GM19035 (cell line): ENCODE results near the gene DNAJC10.
"Not testable (repeated sequence)": the region's sequence is repeated elsewhere in the genome, so short reads cannot be mapped to it uniquely, and the experiment has no call there.

Source experiments
- ATAC-seq: cut with Tn5 transposase; IDR thresholded peaks from one replicate; pipeline ENCODE4 v1.9.1; 2021; ENCODE audit not compliant: unreplicated experiment

Gene DNAJC10, protein sequence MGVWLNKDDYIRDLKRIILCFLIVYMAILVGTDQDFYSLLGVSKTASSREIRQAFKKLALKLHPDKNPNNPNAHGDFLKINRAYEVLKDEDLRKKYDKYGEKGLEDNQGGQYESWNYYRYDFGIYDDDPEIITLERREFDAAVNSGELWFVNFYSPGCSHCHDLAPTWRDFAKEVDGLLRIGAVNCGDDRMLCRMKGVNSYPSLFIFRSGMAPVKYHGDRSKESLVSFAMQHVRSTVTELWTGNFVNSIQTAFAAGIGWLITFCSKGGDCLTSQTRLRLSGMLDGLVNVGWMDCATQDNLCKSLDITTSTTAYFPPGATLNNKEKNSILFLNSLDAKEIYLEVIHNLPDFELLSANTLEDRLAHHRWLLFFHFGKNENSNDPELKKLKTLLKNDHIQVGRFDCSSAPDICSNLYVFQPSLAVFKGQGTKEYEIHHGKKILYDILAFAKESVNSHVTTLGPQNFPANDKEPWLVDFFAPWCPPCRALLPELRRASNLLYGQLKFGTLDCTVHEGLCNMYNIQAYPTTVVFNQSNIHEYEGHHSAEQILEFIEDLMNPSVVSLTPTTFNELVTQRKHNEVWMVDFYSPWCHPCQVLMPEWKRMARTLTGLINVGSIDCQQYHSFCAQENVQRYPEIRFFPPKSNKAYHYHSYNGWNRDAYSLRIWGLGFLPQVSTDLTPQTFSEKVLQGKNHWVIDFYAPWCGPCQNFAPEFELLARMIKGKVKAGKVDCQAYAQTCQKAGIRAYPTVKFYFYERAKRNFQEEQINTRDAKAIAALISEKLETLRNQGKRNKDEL

DNA sequence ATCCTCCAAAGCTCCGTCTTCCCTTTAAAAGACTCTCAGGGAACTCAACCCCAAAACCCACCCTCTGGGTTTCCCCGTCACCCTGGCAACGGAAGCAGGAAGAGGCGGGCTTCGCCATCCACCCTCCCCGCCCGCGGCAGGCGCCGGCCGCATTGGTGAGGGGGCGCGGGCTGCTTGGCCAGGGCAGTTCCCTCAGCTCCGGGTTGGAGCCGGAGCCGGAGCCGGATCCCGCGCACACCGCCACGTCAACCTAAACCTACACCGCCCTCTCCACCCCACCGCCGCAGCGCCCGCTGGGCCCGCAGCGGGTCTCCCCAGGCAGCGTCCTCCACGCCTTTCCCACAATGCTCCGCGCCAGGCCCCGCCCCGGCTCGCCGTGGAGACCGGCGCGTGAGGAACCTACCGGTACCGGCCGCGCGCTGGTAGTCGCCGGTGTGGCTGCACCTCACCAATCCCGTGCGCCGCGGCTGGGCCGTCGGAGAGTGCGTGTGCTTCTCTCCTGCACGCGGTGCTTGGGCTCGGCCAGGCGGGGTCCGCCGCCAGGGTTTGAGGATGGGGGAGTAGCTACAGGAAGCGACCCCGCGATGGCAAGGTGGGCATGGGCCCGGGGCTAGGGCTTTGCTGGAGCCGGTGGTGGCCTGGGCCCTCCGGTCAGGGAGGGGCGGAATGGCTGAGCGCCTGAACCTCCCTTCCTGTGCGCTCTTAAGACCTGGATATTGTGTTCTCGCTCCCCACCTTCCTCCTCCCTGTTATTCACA is at the start of gene DNAJC10:
TSS of gene DNAJC10 (plus strand) at position 366 of the 758 bp plus-strand sequence. CDS start 1,830 bp downstream, outside the sequence.
- peak; percentile 88 for ATAC-seq

DNA sequence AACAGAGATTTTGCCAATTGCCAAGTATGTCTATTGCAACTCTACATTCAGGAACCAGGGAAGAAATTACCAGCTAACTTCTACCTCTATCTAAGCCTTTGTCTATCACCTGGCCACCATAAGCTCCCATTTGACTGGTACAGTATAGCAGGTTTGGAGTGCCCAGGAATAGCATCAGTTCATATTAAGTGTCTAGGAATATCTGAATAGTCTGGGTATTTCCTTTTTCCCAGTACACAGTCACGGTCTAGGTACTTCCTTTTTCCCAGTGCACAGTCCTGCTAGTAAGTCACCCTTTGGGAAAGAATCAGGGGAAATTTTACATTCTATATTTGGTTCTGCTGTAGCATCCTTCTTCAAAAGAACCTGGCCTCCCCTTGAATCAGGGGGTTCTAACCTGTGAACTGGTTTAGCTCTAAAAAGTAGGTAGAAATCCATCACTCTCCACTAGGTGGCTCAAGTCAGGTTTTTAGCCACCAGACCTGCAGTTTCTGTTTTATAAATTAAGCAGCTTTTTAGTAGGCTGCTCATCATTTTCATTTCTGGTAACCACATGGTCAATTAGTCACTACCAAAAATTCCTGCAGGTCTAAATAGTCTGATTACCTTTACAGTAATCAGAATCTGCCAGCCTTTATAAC is 49.3 kb upstream of the DNAJC10 start:
- peak; percentile 92 for ATAC-seq

DNA sequence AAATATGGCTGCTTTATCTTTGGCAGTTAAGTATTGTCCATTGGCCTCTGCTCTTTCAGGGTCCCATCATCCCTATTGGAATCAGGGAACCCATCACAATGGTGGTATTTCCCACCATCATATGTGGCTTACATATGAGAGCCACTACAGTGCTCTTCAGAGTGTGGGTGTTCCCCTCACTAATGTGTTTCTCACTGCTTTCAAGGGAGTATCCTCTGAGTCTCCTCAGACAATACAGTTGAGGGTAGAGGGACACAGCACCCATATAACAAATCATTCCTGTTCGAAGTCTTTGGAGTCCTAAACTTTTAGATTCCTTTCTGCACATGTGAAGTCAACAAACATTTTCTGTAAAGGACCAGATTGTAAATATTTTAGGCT is 48.8 kb upstream of the DNAJC10 start:
- ATAC-seq: peak; percentile 31

DNA sequence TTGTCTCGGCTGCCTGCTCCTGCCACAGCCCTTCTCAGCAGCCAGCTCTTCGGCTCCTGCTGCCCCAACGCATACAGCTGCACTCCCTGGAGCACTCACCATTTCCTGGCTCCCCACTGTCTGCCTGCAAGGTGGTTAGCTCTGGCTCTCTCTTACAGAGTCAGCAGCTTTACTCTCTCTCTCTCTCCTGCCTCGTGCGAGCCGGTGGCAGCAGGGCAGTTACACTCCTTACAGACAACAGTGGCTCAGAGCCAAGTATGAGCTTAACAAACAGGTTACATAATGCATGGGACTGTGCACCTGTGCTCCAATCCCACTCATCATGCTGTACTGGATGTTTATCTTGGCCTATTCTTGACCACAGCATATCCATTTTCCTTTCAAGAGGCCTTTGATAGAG is 47.4 kb upstream of the DNAJC10 start:
- no peak for ATAC-seq

DNA sequence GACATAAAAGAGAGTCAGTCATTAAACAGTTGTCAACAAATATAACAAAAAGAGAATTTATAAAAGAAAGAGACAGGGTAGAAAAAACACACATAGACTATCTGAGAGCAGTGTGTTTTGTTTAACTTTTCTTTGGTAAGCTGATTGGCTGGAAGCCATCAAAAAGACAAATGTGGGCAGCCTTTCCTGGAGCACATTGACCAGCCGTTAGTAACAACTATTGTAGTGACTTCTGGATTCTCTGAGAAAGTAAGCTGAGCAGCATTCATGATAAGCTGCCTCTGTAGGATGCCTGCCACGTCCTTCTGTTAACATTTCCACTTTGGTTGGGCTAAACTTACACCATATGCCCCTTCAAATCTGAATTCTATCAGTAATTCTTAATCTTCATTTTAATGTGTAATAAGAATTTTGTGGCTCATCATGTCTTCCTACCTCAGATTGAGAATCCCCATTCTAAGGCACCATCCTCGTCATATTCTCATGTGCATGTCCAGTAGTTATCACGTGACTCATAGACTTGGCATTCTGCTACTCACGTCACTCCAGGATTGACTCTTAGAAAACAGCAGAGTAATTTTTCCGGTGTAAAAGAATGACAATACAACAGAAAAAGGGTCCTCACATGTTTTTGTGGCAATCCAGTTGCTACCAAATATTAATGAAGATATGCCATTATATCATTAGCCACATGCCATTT is 43.4 kb upstream of the DNAJC10 start:
- no peak for ATAC-seq

DNA sequence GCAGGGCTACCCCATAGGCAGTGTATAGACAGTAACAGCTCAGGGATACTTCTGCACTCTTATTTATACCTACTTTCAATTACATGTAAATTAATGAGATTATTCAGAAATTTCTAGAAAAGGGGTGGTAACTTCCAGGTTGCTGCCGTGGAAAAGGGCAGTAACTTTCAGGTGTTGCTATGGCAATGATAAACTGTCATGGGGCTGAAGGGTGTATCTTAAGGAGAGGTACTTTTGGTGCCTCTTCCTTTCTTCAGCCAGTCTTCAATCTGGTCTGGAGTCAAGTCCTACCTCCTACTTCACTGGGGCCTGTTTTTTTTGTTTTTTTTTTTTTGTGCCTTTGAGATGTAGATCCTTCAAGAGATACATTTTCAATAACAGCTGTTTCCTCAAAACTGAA is 35.2 kb upstream of the DNAJC10 start:
- ATAC-seq: no peak

DNA sequence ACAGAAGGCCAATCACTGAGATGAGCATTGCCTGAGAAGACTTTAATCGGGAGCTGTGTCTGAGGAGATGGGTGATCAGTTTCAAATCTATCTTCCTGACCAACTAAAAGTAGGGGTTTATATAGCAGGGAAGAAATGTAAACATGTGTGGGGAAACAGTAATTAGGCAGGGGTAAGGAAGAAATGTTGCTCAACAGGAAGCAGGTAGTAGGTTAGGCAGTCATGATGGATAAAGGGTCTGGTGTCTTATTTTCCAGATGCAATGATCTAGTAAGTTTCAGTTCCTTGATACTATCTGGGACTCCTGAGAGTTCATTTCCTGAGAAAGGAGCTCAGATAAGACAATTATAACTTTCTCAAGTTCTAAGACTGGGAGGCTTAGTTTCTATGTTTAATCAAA is 33.8 kb upstream of the DNAJC10 start:
- ATAC-seq: no peak

DNA sequence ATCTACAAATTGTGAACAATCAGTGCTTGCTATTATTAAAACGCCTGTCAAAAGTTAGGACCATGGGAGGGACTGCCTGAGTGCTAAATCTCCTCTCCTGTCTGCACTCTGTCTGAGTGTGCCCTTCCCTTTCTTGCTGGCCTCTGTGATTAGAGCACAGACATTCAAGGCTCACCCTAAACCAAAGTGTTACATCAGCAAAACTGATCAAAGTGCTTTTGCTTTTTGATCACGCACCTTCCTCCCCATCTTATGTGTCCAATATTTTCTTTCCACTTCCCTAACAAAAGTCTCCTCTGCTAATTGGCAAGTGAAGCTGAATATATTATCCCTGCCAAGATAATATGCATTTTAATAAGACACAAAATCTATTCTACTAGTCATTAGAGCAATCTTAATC is 30.5 kb upstream of the DNAJC10 start:
- no peak for ATAC-seq

DNA sequence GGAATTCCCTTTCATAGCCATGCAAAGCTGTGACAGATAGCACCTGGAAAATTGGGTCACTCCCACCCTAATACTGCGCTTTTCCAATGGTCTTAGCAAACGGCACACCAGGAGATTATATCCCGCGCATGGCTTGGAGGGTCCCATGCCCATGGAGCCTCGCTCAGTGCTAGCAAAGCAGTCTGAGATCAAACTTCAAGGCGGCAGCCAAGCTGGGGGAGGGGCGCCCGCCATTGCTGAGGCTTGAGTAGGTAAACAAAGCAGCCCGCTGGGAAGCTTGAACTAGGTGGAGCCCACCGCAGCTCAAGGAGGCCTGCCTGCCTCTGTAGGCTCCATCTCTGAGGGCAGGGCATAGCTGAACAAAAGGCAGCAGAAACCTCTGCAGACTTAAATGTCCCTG is 29.3 kb upstream of the DNAJC10 start:
- not testable (repeated sequence) for ATAC-seq

DNA sequence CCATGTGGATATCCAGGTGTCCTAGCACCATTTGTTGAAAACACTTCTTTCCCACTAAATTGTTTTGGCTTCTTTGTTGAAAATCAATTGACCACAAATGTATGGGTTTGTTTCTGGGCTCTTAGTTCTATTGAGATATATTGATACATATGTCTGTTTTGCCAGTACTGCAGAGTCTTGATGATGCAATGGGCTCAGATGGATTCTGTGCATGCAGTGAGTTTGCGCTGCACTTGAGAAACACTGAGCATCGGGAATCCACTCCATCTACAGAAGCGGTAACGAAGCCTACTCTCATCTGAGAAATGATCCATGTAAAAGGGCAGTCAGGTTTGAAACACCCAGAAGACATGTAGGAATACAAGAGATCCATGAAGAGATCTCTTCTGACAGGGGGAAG is 21.9 kb upstream of the DNAJC10 start:
- ATAC-seq: no peak

DNA sequence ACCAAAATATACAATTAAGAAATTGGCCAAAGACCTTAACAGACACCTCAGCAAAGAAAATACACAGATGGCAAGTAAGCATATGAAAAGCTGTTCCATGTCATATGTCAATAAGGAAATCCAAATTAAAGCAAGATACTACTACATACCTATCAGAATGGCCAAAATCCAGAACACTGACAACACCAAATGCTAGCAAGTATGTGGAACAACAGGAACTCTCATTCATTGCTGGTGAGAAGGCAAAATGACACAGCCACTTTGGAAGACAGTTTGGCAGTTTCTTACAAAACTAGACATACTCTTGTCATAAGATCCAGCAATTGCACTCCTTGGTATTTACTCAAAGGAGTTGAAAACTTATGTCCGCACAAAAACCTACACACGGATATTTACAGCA is 20.3 kb upstream of the DNAJC10 start:
- no peak for ATAC-seq

DNA sequence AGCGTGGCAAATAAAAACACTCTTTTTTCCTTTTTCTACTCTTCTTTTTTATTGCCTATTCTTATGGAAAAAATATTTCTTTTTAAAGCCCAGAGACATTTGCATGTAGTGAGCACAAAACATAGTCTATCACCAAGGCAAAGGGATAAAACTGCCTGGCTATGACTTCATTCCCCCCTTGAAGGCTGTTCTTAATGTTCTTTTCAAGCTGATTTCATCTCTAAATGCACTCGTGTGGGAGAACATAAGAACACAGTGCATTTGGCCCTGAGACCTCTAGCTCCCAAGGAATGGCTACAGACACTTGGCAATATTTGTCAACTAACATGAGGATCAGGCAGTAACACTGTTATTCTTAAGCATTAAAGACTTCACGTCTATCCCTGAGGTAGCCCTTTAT is 17.4 kb upstream of the DNAJC10 start:
- ATAC-seq: no peak

DNA sequence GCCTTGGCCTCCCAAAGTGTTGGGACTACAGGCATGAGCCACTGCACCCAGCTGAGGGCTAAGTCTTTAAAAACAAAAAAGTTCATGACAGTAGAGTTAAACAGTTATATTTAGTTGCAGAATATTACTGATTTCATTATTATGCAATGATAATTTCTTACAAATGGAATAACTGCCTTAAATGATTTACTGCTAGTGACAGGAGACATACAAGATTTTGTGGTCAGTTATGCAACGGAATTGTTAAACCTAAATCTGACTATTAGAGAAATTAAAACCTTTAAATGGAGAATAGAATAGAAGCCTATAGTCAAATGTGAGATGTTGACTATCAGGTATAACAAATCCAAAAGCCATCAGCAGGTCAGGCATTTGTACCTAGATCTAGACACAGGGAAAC is 10.3 kb upstream of the DNAJC10 start:
- ATAC-seq: no peak

DNA sequence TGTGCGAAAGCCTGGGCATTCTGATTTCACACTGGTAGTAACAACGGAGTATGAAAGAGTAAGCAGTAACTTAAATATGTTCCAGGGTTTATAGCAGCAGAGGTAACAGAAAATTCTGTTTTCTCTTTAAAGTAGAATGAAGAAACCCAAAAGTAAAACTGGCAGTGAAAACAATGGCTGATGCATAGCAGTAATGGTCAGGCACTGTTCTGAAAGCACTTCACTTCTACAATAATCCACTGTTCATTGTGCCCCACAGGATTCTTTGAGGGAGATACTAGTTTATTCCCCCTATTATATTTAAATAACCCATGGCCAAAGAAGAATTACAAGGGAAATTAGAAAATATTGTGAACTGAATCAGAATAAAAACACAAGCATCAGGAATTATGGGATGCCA is 9.3 kb upstream of the DNAJC10 start:
- ATAC-seq: no peak

DNA sequence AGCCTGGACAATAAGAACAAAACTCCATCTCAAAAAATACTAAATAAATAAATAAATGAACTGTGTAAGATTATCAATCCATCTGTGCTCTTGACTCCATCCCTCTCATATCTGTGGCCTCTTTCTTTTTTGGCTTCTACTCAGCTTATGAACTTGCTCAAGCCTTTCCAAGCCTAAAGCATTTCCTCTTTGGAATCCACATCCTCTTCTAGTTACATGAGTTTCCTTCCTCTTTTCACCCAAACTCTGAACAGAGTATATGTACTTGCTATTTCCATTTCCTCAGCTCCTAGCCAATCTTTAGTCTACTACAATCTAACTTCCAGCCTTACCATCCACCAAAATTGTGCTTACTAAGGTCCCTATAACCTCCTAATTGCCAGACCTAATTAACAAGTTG is 2.5 kb upstream of the DNAJC10 start:
- no peak for ATAC-seq

DNA sequence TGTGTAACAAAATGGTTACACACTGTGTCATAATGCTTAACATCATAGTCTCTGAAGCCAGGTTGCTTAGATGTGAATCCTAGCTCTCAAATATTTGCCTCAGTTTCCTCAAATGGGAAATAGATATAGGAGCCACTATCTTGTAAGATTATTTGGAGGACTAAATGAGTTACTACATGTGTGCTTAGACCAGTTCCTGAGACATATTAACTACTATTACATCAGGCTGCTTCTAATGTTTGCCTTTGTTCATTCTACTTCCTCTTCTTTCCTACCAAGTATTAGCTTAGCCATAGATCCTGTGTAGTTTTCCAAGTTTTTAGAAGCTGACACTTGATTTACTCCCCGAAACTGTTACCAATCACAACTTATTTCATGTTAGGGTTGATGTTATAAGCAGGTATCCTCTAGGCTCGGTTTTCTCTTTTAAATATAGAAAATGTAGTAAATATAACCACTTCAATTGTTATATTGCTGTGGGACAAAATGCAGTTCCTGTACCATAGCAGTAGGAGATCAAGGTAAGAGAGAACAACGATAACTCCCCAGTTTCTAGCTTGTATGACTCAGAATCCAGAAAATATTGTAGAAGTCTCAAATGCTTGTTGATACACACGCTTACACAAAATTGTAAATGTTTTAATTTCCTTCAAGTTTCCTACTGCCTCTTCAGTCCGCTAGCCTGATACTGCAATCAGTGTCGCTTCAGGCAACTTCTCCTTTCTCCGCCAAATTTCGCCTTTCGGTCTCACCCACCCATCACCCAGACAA is 751 bp upstream of the DNAJC10 start:
- peak; percentile 1 for ATAC-seq

DNA sequence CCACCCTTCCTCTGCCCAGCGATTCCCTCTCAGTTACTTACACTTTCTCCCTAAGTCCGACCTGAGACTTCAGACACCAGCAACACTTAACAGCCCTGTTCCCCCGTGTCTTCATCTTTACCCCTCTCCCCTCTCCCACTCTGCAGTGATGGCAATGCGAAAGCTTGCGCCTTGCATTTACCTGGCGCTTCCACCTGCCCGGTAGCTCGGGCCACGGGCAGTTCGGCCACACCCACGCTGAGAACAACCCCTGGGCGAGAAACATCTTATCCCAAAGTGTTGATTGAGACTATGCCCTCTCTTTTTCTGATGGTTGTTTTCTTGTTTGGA is 558 bp downstream of the DNAJC10 start:
- peak; percentile 2 for ATAC-seq

DNA sequence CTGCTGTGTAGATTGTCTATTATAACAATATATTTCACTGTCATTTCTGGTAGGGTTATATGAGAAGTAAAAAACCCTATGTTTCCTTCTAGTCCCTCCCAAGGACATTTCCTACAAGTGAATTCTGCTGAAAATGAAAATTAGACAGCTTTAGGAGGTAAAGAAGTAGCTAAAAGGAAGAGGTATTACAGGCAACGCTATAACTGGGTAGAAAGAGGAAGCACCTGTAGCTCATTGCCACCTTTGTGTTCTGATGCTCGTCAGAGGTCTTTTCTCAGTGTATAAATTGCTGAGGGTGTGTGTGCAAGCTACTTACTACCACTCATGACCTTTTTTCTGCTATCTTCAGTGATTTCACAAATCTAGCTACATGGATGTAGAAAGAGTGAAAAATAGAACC is 1.4 kb downstream of the DNAJC10 start:
- peak; percentile 37 for ATAC-seq

DNA sequence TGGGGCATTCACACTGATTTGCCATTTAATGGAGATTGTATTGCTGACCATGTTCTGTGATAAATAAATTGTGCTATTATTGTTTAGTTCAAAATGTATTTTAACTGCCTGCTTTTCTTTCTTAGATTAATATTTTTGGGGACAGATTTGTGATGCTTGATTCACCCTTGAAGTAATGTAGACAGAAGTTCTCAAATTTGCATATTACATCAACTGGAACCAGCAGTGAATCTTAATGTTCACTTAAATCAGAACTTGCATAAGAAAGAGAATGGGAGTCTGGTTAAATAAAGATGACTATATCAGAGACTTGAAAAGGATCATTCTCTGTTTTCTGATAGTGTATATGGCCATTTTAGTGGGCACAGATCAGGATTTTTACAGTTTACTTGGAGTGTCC is 1.8 kb downstream of the DNAJC10 start:
- ATAC-seq: no peak

DNA sequence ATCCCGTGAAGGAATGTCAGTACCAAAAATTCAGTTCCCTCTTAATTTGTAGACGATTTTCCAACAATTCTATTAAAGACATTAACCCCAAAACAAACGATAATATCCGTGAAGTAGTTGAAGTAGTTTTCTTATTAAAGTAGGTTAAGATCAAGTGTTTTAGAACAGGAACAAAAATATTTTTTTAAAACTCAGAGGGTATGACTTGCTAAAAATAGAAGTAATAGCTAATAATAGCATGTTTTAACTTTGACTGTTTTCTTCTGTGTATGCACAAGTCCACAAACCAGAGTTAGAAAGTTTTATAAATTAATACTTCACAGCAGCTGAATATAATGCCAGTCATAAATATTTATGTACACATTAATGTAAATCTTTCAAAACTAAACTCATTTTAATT is 2.4 kb downstream of the DNAJC10 start:
- ATAC-seq: no peak
